ENCODE results near the gene THAP5. TPM values are rescaled to one million over a fixed set of nuclear protein-coding genes. Genes with fewer than 3 reads are reported as not detected.
"Not testable (repeated sequence)": the region's sequence is repeated elsewhere in the genome, so short reads cannot be mapped to it uniquely, and the experiment has no call there.

Gene THAP5
- total RNA-seq, 1 experiment from 2014 or later = 18.3 TPM

GRCh38 chr7:108557617-108558016, 11.9 kb downstream of the THAP5 start:
- Mint-ChIP-seq H3K36me3 (ENCODE audit: insufficient read depth, unreplicated experiment) (no peaks in the 10 kb centered on the region), H3K4me3 (ENCODE audit: low read depth, unreplicated experiment) (no peak overlapping the region), H3K9me3 (ENCODE audit: low read depth, unreplicated experiment) (peaks cover 6% of the 10 kb centered on the region), H3K27me3 (ENCODE audit: unreplicated experiment) (no peaks in the 10 kb centered on the region), H3K4me1 (ENCODE audit: low read depth, unreplicated experiment) (peaks cover 8% of the 10 kb centered on the region), H3K27ac (ENCODE audit: unreplicated experiment) (no peak overlapping the region)
- no TSS peak for BruUV-seq (replicated peaks)
- TF ChIP-seq, protein P1, sequence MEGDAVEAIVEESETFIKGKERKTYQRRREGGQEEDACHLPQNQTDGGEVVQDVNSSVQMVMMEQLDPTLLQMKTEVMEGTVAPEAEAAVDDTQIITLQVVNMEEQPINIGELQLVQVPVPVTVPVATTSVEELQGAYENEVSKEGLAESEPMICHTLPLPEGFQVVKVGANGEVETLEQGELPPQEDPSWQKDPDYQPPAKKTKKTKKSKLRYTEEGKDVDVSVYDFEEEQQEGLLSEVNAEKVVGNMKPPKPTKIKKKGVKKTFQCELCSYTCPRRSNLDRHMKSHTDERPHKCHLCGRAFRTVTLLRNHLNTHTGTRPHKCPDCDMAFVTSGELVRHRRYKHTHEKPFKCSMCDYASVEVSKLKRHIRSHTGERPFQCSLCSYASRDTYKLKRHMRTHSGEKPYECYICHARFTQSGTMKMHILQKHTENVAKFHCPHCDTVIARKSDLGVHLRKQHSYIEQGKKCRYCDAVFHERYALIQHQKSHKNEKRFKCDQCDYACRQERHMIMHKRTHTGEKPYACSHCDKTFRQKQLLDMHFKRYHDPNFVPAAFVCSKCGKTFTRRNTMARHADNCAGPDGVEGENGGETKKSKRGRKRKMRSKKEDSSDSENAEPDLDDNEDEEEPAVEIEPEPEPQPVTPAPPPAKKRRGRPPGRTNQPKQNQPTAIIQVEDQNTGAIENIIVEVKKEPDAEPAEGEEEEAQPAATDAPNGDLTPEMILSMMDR (IDR thresholded peaks at IDR 0.05; ENCODE audit: unreplicated experiment) = no peak
- no peak for DNase-seq
- intact Hi-C loops (cut with micrococcal nuclease; ENCODE audit: unreplicated experiment) = no loop called here
- CTCF ChIA-PET = no interaction called here

- BruUV-seq (replicated peaks) = no TSS peak
- CTCF ChIA-PET = no interaction called here
- Mint-ChIP-seq H3K4me1 (ENCODE audit: low read depth, unreplicated experiment) (peaks cover 8% of the 10 kb centered on the region), H3K36me3 (ENCODE audit: insufficient read depth, unreplicated experiment) (no peaks in the 10 kb centered on the region), H3K27ac (ENCODE audit: unreplicated experiment) (no peak overlapping the region), H3K9me3 (ENCODE audit: low read depth, unreplicated experiment) (peaks cover 6% of the 10 kb centered on the region), H3K4me3 (ENCODE audit: low read depth, unreplicated experiment) (no peak overlapping the region), H3K27me3 (ENCODE audit: unreplicated experiment) (no peaks in the 10 kb centered on the region)
- TF ChIP-seq, protein P1 (IDR thresholded peaks at IDR 0.05; ENCODE audit: unreplicated experiment) = no peak
- intact Hi-C loops (cut with micrococcal nuclease; ENCODE audit: unreplicated experiment) = no loop called here
- DNase-seq = no peak
Observed at GRCh38 chr7:108557191-108557590, 12.3 kb downstream of the THAP5 start.

DNA sequence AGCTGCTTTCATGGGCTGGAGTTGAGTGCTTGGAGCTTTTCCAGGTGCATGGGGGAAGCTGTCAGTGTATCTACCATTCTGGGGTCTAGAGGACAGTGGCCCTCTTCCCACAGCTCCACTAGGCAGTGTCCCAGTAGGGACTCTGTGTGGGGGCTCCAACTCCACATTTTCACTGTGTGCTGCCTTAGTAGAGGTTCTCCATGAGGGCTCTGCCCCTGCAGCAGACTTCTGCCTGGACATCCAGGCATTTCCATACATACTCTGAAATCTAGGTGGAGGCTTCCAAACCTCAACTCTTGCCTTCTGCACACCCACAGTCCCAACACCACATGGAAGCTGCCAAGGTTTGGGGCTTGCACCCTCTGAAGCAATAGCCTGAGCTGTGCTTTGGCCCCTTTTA, 12.8 kb downstream of the THAP5 start:
- DNase-seq; H3K27ac Mint-ChIP-seq (ENCODE audit: unreplicated experiment); H3K4me3 Mint-ChIP-seq (ENCODE audit: low read depth, unreplicated experiment); H3K27me3 Mint-ChIP-seq (ENCODE audit: unreplicated experiment); BruUV-seq (replicated peaks); intact Hi-C loops (cut with micrococcal nuclease; ENCODE audit: unreplicated experiment); CTCF ChIA-PET; H3K9me3 Mint-ChIP-seq (ENCODE audit: low read depth, unreplicated experiment); H3K36me3 Mint-ChIP-seq (ENCODE audit: insufficient read depth, unreplicated experiment); H3K4me1 Mint-ChIP-seq (ENCODE audit: low read depth, unreplicated experiment): not testable (repeated sequence)

DNA sequence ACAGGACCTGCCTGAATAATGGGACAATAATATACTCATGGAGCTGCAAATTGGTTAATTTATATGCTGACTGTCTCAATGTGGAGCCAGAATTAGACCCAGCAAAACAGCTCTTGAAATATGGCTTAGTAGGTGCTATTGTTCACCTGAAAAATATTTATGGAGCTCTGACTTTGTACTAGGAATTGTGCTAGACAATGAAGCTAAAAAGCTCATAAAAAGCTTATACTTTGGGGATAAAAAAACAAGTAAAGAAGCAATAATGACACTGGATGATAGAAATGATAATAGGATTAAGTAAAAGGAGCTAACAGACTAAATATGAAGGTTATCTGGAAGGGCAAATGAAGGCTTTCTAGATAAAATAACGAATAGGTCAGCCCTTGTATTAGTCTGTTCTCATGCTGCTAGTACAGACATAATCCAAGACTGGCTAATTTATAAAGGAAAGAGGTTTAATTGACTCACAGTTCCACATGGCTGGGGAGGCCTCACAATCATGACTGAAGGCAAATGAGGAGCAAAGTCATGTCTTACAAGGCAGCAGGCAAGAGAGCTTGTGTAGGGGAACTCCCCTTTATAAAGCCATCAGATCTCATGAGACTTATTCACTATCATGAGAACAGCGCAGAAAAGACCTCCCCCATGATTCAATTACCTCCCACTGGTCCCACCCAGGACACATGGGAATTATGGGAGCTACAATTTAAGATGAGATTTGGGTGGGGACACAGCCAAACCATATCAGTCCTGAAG, 21.2 kb downstream of the THAP5 start:
- H3K4me1 Mint-ChIP-seq (ENCODE audit: low read depth, unreplicated experiment); H3K9me3 Mint-ChIP-seq (ENCODE audit: low read depth, unreplicated experiment); H3K4me3 Mint-ChIP-seq (ENCODE audit: low read depth, unreplicated experiment); H3K27me3 Mint-ChIP-seq (ENCODE audit: unreplicated experiment); CTCF ChIA-PET; intact Hi-C loops (cut with micrococcal nuclease; ENCODE audit: unreplicated experiment); H3K36me3 Mint-ChIP-seq (ENCODE audit: insufficient read depth, unreplicated experiment); H3K27ac Mint-ChIP-seq (ENCODE audit: unreplicated experiment); DNase-seq; BruUV-seq (replicated peaks): not testable (repeated sequence)

- TF ChIP-seq, protein P1 (IDR thresholded peaks at IDR 0.05; ENCODE audit: unreplicated experiment) = no peak
- H3K4me3 Mint-ChIP-seq (ENCODE audit: low read depth, unreplicated experiment) = no peak overlapping the region
- DNase-seq = no peak
- no peak overlapping the region for H3K27ac Mint-ChIP-seq (ENCODE audit: unreplicated experiment)
- no peaks in the 10 kb centered on the region for H3K9me3 Mint-ChIP-seq (ENCODE audit: low read depth, unreplicated experiment)
- CTCF ChIA-PET = no interaction called here
- no peaks in the 10 kb centered on the region for H3K4me1 Mint-ChIP-seq (ENCODE audit: low read depth, unreplicated experiment)
- intact Hi-C loops (cut with micrococcal nuclease; ENCODE audit: unreplicated experiment) = no loop called here
- H3K27me3 Mint-ChIP-seq (ENCODE audit: unreplicated experiment) = no peaks in the 10 kb centered on the region
- BruUV-seq (replicated peaks) = no TSS peak
- H3K36me3 Mint-ChIP-seq (ENCODE audit: insufficient read depth, unreplicated experiment) = no peaks in the 10 kb centered on the region
Observed at GRCh38 chr7:108541478-108541877, 28.0 kb downstream of the THAP5 start.

DNA sequence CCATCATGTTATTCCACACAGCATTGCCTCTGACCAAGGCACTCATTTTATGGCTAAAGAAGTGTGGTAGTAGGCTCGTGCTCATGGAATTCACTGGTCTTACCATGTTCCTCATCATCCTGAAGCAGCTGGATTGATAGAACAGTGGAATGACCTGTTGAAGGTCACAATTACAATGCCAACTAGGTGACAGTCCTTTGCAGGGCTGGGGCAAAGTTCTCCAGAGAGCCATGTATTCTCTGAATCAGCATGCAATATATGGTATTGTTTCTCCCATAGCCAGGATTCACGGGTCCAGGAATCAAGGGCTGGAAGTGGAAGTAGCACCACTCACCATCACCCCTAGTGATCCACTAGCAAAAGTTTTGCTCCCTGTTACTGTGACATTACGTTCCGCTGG, 30.8 kb downstream of the THAP5 start:
- intact Hi-C loops (cut with micrococcal nuclease; ENCODE audit: unreplicated experiment); H3K27ac Mint-ChIP-seq (ENCODE audit: unreplicated experiment); H3K4me1 Mint-ChIP-seq (ENCODE audit: low read depth, unreplicated experiment); H3K27me3 Mint-ChIP-seq (ENCODE audit: unreplicated experiment); H3K36me3 Mint-ChIP-seq (ENCODE audit: insufficient read depth, unreplicated experiment); H3K9me3 Mint-ChIP-seq (ENCODE audit: low read depth, unreplicated experiment); CTCF ChIA-PET; BruUV-seq (replicated peaks); H3K4me3 Mint-ChIP-seq (ENCODE audit: low read depth, unreplicated experiment); DNase-seq: not testable (repeated sequence)

GRCh38 chr7:108538236-108538635, 31.3 kb downstream of the THAP5 start:
- BruUV-seq (replicated peaks); H3K27me3 Mint-ChIP-seq (ENCODE audit: unreplicated experiment); H3K36me3 Mint-ChIP-seq (ENCODE audit: insufficient read depth, unreplicated experiment); H3K4me3 Mint-ChIP-seq (ENCODE audit: low read depth, unreplicated experiment); intact Hi-C loops (cut with micrococcal nuclease; ENCODE audit: unreplicated experiment); CTCF ChIA-PET; H3K4me1 Mint-ChIP-seq (ENCODE audit: low read depth, unreplicated experiment); DNase-seq; H3K27ac Mint-ChIP-seq (ENCODE audit: unreplicated experiment); H3K9me3 Mint-ChIP-seq (ENCODE audit: low read depth, unreplicated experiment): not testable (repeated sequence)

Measured in Calu3 (cell line).